ENCODE results near the gene AMPD3.

Gene AMPD3

GRCh38 chr11:10478066-10478465 lies 23.0 kb downstream of the AMPD3 start:
- no peak for TF ChIP-seq CTCF (conservative IDR thresholded peaks at IDR 0.05)
- no peak overlapping the region for H3K27ac ChIP-seq

GRCh38 chr11:10478574-10479550 lies 23.8 kb downstream of the AMPD3 start:
- H3K27ac ChIP-seq, result no peak overlapping the region
- TF ChIP-seq CTCF (conservative IDR thresholded peaks at IDR 0.05), result no peak

- H3K27ac ChIP-seq, result no peak overlapping the region
- no peak for TF ChIP-seq CTCF (conservative IDR thresholded peaks at IDR 0.05)
Observed at GRCh38 chr11:10480026-10480425, 25.0 kb downstream of the AMPD3 start.

GRCh38 chr11:10480760-10481159 lies 25.7 kb downstream of the AMPD3 start:
- H3K27ac ChIP-seq, result no peak overlapping the region
- no peak for TF ChIP-seq CTCF (conservative IDR thresholded peaks at IDR 0.05)

- TF ChIP-seq CTCF (conservative IDR thresholded peaks at IDR 0.05), result no peak
- no peak overlapping the region for H3K27ac ChIP-seq
Observed at GRCh38 chr11:10481560-10482349, 26.7 kb downstream of the AMPD3 start.

- TF ChIP-seq CTCF (conservative IDR thresholded peaks at IDR 0.05), result no peak
- no peak overlapping the region for H3K27ac ChIP-seq
Observed at GRCh38 chr11:10483174-10483573, 28.1 kb downstream of the AMPD3 start.

GRCh38 chr11:10483584-10483983 lies 28.5 kb downstream of the AMPD3 start:
- H3K27ac ChIP-seq, result no peak overlapping the region
- no peak for TF ChIP-seq CTCF (conservative IDR thresholded peaks at IDR 0.05)
